Mesendoderm (in vitro differentiated cells): ENCODE data around the gene VIT.
"Not testable (repeated sequence)": the region's sequence is repeated elsewhere in the genome, so short reads cannot be mapped to it uniquely, and the experiment has no call there.

Experiments
- DNase-seq: peaks from one replicate; pipeline ENCODE4 v3.0.0; 2013
- H2AK5ac ChIP-seq: 2 replicates; pipeline ENCODE4 v1.6.1; 2013; ENCODE audit warnings: low read length, inconsistent platforms
- H2BK120ac ChIP-seq: 2 replicates; pipeline ENCODE4 v1.6.1; 2013; ENCODE audit warnings: low read depth, mild to moderate bottlenecking, low read length, moderate library complexity, mixed read lengths
- H2BK15ac ChIP-seq: replicated peaks from 2 replicates; pipeline ENCODE4 v1.6.1; 2013; ENCODE audit warnings: low read depth, mild to moderate bottlenecking, moderate library complexity
- H2BK5ac ChIP-seq: 2 replicates; pipeline ENCODE4 v1.6.1; 2013; ENCODE audit warnings: low read length, inconsistent platforms
- H3K18ac ChIP-seq: 2 replicates; pipeline ENCODE4 v1.6.1; 2013; ENCODE audit warnings: mild to moderate bottlenecking, low read length, mixed read lengths
- H3K23ac ChIP-seq: one replicate; pipeline ENCODE4 v1.6.1; 2013; ENCODE audit warnings: low read length
- H3K27ac ChIP-seq: 2 replicates; pipeline ENCODE4 v1.5.1; 2013; ENCODE audit warnings: low read depth, mild to moderate bottlenecking, inconsistent platforms, low read length, moderate library complexity
- H3K27me3 ChIP-seq: 2 replicates; pipeline ENCODE4 v1.6.1; 2013; ENCODE audit warnings: low read length, control low read depth, mild to moderate bottlenecking, inconsistent platforms; ENCODE audit not compliant: insufficient read depth, poor library complexity
- H3K36me3 ChIP-seq: 2 replicates; pipeline ENCODE4 v1.6.1; 2013; ENCODE audit warnings: low read length, inconsistent platforms; ENCODE audit not compliant: control insufficient read depth, insufficient read depth
- H3K4ac ChIP-seq: one replicate; pipeline ENCODE4 v1.6.1; 2013; ENCODE audit warnings: low read depth, mild to moderate bottlenecking, low read length, moderate library complexity
- H3K4me1 ChIP-seq: 2 replicates; pipeline ENCODE4 v1.6.1; 2013; ENCODE audit warnings: low read depth, low read length, inconsistent platforms; ENCODE audit not compliant: control insufficient read depth
- H3K4me2 ChIP-seq: 2 replicates; pipeline ENCODE4 v1.6.1; 2013; ENCODE audit warnings: low read length
- H3K4me3 ChIP-seq: 2 replicates; pipeline ENCODE4 v1.5.1; 2013; ENCODE audit warnings: mild to moderate bottlenecking, low read length
- H3K56ac ChIP-seq: one replicate; pipeline ENCODE4 v1.6.1; 2013; ENCODE audit warnings: low read length
- H3K79me1 ChIP-seq: 2 replicates; pipeline ENCODE4 v1.6.1; 2013; ENCODE audit warnings: low read length, inconsistent platforms
- H3K79me2 ChIP-seq: 2 replicates; pipeline ENCODE4 v1.6.1; 2013; ENCODE audit warnings: mild to moderate bottlenecking, low read length; ENCODE audit not compliant: control insufficient read depth, insufficient read depth
- H3K9ac ChIP-seq: 2 replicates; pipeline ENCODE4 v1.6.1; 2013; ENCODE audit warnings: low read length, inconsistent platforms
- H4K5ac ChIP-seq: one replicate; pipeline ENCODE4 v1.6.1; 2013; ENCODE audit warnings: low read length
- H4K8ac ChIP-seq: one replicate; pipeline ENCODE4 v1.6.1; 2013; ENCODE audit warnings: low read depth, mild to moderate bottlenecking, control low read depth, low read length, moderate library complexity
- WGBS: extraction: QIAGEN DNeasy Blood & Tissue Kit; methylation state at CpG from one replicate; pipeline ENCODE4 v1.1.7; 2013; ENCODE audit warnings: low lambda C conversion rate, missing lambda C conversion rate; ENCODE audit not compliant: insufficient coverage; ENCODE audit errors: extremely low coverage; 5-methylcytosine and 5-hydroxymethylcytosine counted together

VIT gene

DNA sequence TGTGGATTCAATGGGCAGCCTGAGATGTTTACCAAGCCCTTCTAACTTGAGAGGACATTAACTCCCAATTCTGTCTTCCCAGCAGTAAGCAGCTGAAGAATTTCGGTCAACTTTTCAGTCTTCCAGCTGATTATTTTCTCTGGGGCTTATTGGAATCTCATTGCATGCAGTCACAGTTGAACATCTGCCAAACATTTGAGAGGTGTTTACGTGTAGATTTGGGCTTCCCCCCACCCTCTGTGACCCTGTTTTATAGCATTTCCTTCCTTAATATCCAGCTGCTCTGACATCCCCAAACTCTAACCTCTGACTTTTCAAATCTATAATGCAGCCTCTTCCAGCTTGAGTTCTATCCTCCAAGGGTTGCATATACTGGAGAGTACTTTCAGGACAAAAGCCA, 16.5 kb upstream of the VIT start:
- H2BK120ac ChIP-seq: no peak overlapping the region
- no peak overlapping the region for H3K27ac ChIP-seq
- H3K23ac ChIP-seq: no peak overlapping the region
- no peak overlapping the region for H4K5ac ChIP-seq
- H2BK5ac ChIP-seq: no peak overlapping the region
- no peak overlapping the region for H2AK5ac ChIP-seq
- peaks cover 2% of the 10 kb centered on the region for H3K4me1 ChIP-seq
- H3K27me3 ChIP-seq: no peaks in the 10 kb centered on the region
- no CpG with 5 or more reads among the region's 2 CpGs for WGBS
- no peak for DNase-seq
- H3K18ac ChIP-seq: no peak overlapping the region
- H3K9ac ChIP-seq: no peak overlapping the region
- H3K4ac ChIP-seq: no peak overlapping the region
- no peak overlapping the region for H3K4me2 ChIP-seq
- no peak overlapping the region for H3K4me3 ChIP-seq
- no peaks in the 10 kb centered on the region for H3K79me2 ChIP-seq
- H4K8ac ChIP-seq: no peak overlapping the region
- no peaks in the 10 kb centered on the region for H3K79me1 ChIP-seq
- H2BK15ac ChIP-seq: no peak overlapping the region
- H3K56ac ChIP-seq: no peak overlapping the region
- no peaks in the 10 kb centered on the region for H3K36me3 ChIP-seq

DNA sequence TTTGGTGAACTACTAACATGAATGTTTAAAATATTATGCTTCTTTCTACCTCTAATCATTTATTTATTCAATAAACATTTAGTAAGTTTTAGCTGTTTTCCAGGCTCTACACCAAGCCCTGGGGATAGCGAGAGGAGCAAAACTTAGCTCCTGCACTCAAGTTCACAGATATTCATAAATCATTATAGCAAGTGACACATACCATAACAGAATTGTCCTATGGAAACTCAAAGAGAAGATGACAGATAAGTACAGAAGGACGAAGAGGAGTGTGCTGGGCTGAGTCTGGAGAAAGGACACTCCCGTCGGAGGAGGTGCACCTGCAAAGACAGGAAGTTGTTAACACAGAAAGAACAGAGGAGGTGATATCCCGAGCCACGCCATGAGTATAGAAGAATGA, 13.9 kb upstream of the VIT start:
- no peak overlapping the region for H2BK5ac ChIP-seq
- H3K4me3 ChIP-seq: no peak overlapping the region
- no peak overlapping the region for H2BK120ac ChIP-seq
- no peak overlapping the region for H3K56ac ChIP-seq
- no peaks in the 10 kb centered on the region for H3K27me3 ChIP-seq
- no peak overlapping the region for H4K8ac ChIP-seq
- no peak overlapping the region for H3K23ac ChIP-seq
- H3K9ac ChIP-seq: no peak overlapping the region
- H3K27ac ChIP-seq: no peak overlapping the region
- H2AK5ac ChIP-seq: no peak overlapping the region
- H3K36me3 ChIP-seq: no peaks in the 10 kb centered on the region
- WGBS: no CpG with 5 or more reads among the region's 6 CpGs
- H3K79me1 ChIP-seq: no peaks in the 10 kb centered on the region
- H3K18ac ChIP-seq: no peak overlapping the region
- H3K79me2 ChIP-seq: no peaks in the 10 kb centered on the region
- no peak for DNase-seq
- H3K4me1 ChIP-seq: peaks cover 2% of the 10 kb centered on the region
- H4K5ac ChIP-seq: no peak overlapping the region
- H2BK15ac ChIP-seq: no peak overlapping the region
- H3K4ac ChIP-seq: no peak overlapping the region
- no peak overlapping the region for H3K4me2 ChIP-seq

GRCh38 chr2:36683002-36683401, 13.5 kb upstream of the VIT start:
- H3K36me3 ChIP-seq: no peaks in the 10 kb centered on the region
- no peak overlapping the region for H4K8ac ChIP-seq
- no peak overlapping the region for H3K27ac ChIP-seq
- no peaks in the 10 kb centered on the region for H3K79me2 ChIP-seq
- no peaks in the 10 kb centered on the region for H3K27me3 ChIP-seq
- no peak overlapping the region for H2BK15ac ChIP-seq
- DNase-seq: no peak
- no peak overlapping the region for H3K56ac ChIP-seq
- H3K4me3 ChIP-seq: no peak overlapping the region
- H3K79me1 ChIP-seq: no peaks in the 10 kb centered on the region
- WGBS: no CpG with 5 or more reads among the region's 2 CpGs
- H2BK120ac ChIP-seq: no peak overlapping the region
- H3K4ac ChIP-seq: no peak overlapping the region
- peaks cover under 1% of the 10 kb centered on the region for H3K4me1 ChIP-seq
- H3K23ac ChIP-seq: no peak overlapping the region
- no peak overlapping the region for H3K9ac ChIP-seq
- H3K4me2 ChIP-seq: no peak overlapping the region
- H4K5ac ChIP-seq: no peak overlapping the region
- no peak overlapping the region for H2BK5ac ChIP-seq
- no peak overlapping the region for H3K18ac ChIP-seq
- H2AK5ac ChIP-seq: no peak overlapping the region

- not testable (repeated sequence) for H2BK5ac ChIP-seq
These were observed 8.2 kb upstream of the VIT start for GRCh38 chr2:36688291-36688690.

DNA sequence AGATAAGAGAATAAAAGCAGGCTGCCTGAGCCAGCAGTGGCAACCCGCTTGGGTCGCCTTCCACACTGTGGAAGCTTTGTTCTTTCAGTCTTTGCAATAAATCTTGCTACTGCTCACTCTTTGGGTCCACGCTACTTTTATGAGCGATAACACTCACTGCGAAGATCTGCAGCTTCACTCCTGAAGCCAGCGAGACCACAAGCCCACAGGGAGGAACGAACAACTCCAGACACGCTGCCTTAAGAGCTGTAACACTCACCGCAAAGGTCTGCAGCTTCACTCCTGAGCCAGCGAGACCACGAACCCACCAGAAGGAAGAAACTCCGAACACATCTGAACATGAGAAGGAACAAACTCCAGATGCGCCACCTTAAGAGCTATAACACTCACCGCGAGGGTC, 7.5 kb upstream of the VIT start:
- not testable (repeated sequence) for DNase-seq, H3K56ac ChIP-seq, H3K27ac ChIP-seq, H2BK5ac ChIP-seq, H2AK5ac ChIP-seq, H4K8ac ChIP-seq, H2BK15ac ChIP-seq, H3K79me2 ChIP-seq, H4K5ac ChIP-seq, H3K4ac ChIP-seq, H3K4me2 ChIP-seq, H3K23ac ChIP-seq, H3K9ac ChIP-seq, H3K4me1 ChIP-seq, H2BK120ac ChIP-seq, H3K27me3 ChIP-seq, H3K18ac ChIP-seq, H3K36me3 ChIP-seq, H3K79me1 ChIP-seq, H3K4me3 ChIP-seq
- no CpG with 5 or more reads among the region's 15 CpGs for WGBS

More at GRCh38 chr2:36688291-36688690, 8.2 kb upstream of the VIT start:
- not testable (repeated sequence) for DNase-seq, H3K4me2 ChIP-seq, H2BK15ac ChIP-seq, H3K23ac ChIP-seq, H3K18ac ChIP-seq, H3K27me3 ChIP-seq, H3K4ac ChIP-seq, H3K27ac ChIP-seq, H2AK5ac ChIP-seq, H3K56ac ChIP-seq, H4K5ac ChIP-seq, H3K79me1 ChIP-seq, H3K36me3 ChIP-seq, H3K4me3 ChIP-seq, H3K4me1 ChIP-seq, H2BK120ac ChIP-seq, H3K79me2 ChIP-seq, H4K8ac ChIP-seq, H3K9ac ChIP-seq
- no CpG with 5 or more reads among the region's 30 CpGs for WGBS

- no peaks in the 10 kb centered on the region for H3K27me3 ChIP-seq
- H3K79me2 ChIP-seq: no peaks in the 10 kb centered on the region
- no peak overlapping the region for H2BK120ac ChIP-seq
- H3K4ac ChIP-seq: no peak overlapping the region
- H2BK15ac ChIP-seq: no peak overlapping the region
- no CpG with 5 or more reads among the region's 2 CpGs for WGBS
- no peaks in the 10 kb centered on the region for H3K4me1 ChIP-seq
- H3K56ac ChIP-seq: no peak overlapping the region
- H3K18ac ChIP-seq: no peak overlapping the region
- no peak overlapping the region for H3K27ac ChIP-seq
- no peak overlapping the region for H3K9ac ChIP-seq
- H4K5ac ChIP-seq: no peak overlapping the region
- H3K79me1 ChIP-seq: no peaks in the 10 kb centered on the region
- H3K4me2 ChIP-seq: no peak overlapping the region
- no peak overlapping the region for H3K23ac ChIP-seq
- no peak overlapping the region for H3K4me3 ChIP-seq
- H2BK5ac ChIP-seq: no peak overlapping the region
- H2AK5ac ChIP-seq: no peak overlapping the region
- H4K8ac ChIP-seq: no peak overlapping the region
- no peaks in the 10 kb centered on the region for H3K36me3 ChIP-seq
- DNase-seq: no peak
These were observed 4.4 kb upstream of the VIT start for GRCh38 chr2:36692121-36692520.
